GM18858 (cell line): ENCODE measurements around the gene ATP2A3.
"Not testable (repeated sequence)": the region's sequence is repeated elsewhere in the genome, so short reads cannot be mapped to it uniquely, and the experiment has no call there.

Experiments used
- ATAC-seq: cut with Tn5 transposase; IDR thresholded peaks from one replicate; pipeline ENCODE4 v1.9.1; 2021; ENCODE audit not compliant: unreplicated experiment

ATP2A3 gene

DNA sequence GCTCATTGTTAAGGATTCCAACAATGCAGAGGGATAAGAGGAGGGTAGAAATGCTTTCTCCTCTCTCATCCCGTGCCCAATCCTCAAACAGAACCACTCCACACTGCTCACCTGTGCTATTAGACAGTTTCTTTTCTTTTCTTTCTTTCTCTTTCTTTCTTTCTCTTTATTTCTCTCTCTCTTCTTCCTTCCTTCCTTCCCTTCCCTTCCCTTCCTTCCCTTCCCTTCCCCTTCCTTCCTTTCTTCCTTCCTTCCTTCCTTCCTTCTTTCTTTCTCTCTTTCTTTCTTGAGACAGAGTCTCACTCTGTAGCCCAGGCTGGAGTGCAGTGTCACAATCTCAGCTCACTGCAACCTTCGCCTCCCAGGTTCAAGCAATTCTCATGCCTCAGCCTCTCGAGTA lies 27.5 kb upstream of the ATP2A3 start:
- not testable (repeated sequence) for ATAC-seq

DNA sequence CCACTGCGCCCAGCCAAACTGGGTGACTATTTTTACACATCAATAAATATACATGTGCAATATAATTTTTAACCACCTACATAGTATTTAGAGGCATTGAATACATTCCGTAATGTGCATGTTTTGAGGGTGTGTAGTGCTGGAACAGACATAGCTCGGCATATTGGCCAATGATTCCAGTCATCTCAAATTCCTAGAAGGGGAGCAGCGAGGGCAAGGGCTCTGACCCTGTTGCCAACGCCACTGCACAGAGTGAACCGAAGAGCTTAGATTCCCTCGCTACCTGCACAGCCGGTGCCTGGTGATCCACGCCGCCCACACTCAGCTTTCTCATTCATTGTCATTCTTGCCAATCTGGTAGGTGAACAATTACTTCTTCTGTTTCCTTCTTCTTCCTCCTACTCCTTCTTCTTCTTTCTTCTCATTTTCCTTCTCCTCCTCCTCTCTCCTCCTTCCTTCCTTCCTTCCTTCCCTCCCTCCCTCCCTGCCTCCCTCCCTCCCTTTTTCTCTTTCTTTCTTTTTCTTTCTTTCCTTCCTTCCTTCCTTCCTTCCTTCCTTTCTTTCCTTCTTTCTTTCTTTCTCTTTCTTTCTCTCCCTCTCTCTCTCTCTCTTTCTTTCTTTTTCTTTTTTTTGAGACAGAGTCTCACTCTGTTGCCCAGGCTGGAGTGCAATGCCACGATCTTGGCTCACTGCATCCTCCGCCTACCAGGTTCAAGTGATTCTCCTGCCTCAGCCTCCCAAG lies 26.3 kb upstream of the ATP2A3 start:
- ATAC-seq, result no peak

DNA sequence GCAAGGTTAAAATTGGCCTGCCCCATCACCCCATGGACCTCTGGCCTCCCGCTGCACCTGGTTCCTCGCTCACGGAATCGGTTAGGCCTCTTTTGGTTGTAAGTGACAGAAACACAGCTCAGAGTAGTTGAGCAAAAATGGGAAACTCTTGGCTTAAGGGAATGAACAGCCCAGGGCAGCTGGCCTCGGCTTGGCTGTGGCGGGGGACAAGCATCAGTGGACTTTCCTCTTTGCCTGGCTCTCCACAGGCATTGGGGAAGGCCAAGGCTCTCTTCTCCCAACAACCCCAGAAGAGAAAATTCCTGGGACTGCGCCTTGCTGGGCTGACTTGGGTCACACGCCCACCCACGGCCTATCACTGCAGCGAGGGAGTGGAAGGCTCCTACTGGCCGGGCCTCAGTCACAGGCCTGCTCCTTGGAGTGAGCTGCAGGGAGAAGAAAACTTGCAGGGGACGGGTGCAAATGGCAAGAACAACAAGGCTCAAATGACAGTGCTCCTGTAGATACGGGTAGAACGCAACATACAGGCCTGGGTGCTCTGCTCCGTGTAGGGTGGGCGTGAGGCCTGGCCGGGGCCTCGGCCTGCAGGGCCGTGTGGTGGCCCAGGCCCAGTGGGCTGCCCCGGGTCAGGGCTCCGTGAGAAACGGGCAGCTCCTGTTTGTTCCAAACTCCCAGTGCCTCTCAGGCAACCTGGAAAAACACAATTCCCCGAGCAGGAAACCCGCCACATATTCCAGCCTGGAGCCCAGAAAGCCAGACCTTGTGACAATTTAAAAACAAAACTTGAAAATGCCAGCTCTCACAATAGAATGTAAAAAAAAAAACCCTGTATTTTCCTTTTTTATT lies 25.0 kb upstream of the ATP2A3 start:
- no peak for ATAC-seq

DNA sequence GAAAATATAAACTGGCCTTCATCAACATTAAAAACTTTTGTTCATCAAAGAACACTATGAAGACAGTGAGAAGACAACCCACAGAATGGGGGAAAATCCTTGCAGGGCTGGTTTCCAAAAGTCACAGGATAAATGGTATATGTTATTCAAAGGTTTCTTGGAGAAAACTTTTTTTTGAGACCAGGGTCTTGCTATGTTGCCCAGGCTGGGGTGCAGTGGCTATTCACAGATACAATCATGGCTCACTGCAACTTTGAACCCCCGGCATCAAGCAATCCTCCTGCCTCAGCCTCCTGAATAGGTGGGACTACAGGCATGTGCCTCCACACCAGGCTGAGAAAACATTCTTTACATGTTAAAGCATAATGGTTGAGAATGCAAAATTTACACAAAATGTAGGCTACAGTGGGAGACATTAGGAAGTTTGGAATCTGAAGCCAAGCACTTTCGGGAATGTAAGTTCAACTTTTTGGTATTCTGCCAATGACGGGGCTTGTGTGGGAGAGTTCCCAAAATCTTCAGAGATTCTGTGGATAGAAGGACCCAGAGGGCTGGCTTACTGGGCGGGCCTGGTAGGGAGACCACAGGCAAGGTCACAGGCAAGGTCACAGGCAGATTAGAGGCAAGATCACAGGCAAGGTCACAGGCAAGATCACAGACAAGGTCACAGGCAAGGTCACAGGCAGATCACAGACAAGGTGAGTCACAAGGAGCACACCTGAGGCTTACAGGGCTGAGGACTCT lies 24.2 kb upstream of the ATP2A3 start:
- ATAC-seq, result no peak

DNA sequence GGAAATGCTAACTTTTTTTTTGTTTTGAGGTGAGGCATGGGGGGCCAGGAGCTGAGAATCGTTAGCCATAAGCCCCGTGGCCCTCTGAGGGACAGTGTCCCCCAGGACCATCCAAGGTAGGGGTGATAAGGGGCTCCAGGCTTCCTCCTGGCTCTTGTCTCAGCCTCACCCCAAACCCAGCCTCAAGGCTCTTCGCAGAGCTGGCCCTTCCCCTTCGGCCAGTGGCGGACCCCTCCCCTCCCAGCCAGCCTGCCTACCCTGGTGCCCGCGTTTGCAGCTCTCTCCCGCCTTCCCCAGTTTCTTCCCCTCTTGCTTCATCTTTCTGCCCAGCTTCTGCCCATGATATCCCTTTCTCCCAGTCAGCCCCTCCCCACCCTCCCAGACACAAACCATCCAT lies 22.7 kb upstream of the ATP2A3 start:
- no peak for ATAC-seq

DNA sequence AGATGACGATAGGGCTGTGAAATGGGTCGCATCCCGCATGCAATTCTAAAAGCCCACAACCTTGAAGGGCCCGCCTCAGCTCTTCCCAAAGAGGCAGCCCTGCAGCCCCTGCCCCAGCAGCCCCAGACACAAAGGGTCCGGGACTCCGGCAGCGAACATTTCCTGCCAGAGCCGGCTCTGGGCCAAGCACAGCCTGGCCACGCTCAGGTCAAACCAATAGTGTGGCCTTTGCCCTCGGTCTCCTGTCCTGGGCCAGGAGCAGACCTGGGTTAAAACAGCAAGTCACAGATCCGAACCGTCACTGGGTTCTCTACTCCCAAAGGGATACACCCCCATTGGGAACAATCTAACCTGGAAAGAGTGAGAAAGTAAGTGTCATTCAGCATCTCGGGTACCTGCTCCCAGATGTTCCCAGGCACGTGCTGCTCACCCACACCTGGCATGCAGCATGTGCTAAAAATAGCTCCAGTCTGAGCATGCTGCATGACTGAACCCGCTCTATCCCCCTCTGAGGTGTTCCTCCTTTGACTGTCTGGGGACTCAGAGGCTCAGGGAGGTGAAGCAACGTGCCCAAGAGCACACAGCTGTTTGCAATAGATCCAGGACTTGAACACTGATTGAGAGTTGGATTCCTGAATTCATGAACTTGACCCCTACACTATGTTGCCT lies 22.2 kb upstream of the ATP2A3 start:
- ATAC-seq, result no peak

DNA sequence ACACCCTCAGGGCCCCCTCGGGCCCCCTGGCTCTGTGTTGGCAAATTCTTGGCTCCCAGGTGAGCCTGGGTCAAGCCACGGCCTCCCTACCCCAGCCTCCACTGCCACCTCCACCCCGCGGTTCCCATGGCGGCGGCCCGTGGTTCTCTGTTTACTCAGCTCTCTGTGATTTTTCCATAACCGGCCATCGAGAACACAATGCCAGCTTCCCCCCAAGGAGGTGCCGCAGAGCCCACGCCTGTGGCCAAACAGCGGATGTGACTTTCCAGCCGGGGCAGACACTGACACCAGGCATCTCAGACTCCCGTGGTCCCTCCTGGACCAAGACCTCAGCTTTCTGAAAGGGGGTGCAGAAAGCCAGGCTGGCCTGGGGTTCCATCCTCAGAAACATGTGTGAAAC lies 21.6 kb upstream of the ATP2A3 start:
- ATAC-seq, result no peak

DNA sequence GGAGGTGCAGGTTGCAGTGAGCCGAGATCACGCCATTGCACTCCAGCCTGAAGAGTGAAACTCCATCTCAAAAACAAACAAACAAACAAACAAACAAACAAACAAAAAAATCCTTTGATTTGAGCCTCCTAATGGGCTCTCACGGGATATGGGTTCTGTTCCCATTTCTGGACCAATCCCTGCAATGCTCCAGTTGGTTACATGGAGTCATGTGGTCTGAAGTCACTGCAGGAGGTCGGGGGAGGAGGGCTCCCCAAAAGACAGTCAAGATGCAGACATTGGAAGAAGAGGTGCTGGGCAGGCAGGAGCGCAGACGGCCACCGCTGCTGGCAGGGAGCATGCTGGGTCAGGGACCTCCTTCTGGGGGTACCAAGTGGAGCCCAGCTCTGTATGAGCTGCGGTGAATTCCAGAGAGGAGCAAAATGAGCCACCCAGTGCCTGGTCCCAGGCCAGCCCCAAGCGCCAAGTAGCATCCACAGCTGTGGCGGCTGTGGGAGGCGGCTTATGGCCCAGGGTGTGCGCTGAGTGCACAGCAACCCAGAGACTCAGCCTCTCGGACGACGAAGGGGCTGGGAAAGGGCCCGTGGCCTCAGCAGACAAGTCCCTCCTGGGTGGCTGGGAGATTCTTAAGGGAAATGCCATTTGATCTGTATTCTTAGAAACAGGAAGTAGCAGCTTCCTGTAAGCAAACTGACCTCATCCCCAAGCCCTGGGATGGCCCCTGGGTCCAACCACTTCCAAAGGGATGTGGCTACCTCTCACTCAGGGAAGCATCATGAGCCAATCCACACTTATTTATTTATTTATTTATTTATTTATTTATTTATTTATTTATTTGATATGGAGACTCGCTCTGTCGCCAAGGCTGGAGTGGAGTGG lies 19.6 kb upstream of the ATP2A3 start:
- ATAC-seq, result no peak

DNA sequence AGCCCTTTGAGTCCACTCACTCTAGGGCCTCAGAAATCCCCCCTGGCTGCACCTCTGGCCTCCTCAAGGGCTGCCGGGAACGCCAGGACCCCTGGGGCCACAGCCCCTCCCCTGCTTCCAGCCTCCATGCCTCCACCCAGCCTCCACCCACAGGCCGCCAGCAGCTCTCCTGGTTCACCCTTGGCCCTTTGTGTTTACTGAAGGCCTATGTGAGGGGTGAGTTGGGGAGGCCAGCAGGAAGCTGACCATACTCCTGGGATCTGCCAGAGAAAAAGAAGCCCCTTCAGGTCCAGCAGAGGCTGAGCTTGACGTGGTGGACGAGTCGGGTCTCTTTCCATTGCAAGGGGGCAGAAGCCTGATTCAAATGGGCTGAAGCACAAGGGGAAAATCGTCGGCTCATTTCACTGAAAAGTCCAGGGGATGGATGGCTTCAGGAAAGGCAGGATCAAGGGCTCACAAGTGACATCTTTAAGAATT lies 18.3 kb upstream of the ATP2A3 start:
- no peak for ATAC-seq

DNA sequence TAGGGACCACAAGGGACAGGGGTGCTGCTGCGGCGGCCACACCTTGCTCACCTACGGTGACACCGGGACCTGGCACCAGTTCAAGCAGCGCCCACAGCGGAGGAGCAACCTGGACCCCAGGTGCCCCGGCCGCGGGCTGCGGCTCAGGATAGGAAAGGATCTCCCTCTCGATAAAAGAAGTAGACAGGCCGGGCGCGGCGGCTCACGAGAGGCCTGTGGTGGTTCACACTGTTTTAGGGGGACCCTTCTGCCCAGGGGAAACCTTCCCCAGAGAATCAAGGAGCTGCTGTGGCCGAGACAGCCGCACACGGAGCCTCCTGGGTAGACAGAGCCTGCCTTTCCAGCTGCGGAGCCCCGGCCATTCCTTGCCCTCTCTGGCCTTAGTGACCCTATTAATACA lies 17.9 kb upstream of the ATP2A3 start:
- no peak for ATAC-seq

DNA sequence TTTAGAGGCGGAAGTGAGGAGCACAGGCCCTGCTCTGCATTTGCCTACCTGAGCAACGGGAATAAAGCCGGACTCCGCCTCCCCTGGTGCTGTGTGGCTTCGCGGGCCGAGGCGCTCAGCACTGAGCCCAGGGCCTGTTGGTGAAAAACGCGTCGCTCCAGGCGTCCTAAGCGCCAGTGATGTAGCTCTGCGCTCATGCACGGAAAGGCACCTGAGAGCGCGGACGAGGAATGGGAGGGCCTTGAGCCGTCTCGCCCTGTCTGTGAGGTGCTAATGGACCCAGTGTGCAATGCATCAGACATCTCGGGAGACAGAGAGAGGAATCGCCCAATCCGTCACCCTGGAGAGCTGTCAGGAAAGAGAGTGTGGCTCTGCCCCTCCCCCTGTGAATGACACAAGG lies 17.2 kb upstream of the ATP2A3 start:
- ATAC-seq, result no peak

DNA sequence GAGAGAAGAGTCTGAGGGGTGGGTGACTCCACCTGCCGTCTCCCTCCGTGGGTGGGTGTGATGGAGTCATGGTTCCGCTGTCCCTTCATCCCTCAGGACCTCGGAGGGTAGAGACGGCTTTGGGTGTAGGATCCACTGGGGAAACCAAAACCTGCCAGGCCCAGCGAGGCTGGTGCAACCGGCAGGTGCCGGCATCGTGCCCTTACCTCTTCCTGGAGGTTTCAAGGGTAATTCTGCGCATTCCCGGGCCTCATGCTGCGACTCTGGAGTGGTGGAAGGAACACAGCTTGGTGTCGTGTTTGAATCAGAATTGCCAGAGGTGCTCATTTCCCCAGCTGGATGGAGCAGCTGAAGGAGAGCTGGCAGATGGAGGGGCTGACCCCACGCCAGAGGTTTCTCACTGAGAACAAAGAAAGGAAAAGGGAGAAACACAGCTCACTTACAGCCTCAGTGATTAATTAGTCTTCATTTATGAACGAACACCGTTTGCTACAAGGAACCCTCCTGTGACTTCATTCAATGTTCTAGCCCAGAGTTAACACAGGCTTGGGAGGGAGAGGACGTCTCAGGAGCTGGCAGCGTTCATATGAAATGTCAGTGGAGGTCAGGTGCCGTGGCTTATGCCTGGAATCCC lies 16.3 kb upstream of the ATP2A3 start:
- no peak for ATAC-seq

DNA sequence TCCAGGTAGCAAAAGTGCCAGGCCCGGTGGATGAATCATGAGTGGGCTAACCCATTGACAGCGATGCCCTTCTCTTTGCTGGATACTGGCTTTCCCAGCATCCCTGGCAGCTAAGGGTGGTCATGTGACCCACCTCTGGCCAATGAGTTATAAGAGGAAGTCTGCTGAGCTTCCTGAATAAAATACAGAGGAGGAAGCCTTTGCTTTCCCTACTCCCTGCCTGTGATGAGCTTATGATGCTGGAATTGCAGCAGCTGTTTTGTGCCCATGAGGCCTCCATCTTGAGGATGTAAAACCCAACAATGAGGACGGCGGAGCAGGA lies 15.0 kb upstream of the ATP2A3 start:
- ATAC-seq, result no peak

DNA sequence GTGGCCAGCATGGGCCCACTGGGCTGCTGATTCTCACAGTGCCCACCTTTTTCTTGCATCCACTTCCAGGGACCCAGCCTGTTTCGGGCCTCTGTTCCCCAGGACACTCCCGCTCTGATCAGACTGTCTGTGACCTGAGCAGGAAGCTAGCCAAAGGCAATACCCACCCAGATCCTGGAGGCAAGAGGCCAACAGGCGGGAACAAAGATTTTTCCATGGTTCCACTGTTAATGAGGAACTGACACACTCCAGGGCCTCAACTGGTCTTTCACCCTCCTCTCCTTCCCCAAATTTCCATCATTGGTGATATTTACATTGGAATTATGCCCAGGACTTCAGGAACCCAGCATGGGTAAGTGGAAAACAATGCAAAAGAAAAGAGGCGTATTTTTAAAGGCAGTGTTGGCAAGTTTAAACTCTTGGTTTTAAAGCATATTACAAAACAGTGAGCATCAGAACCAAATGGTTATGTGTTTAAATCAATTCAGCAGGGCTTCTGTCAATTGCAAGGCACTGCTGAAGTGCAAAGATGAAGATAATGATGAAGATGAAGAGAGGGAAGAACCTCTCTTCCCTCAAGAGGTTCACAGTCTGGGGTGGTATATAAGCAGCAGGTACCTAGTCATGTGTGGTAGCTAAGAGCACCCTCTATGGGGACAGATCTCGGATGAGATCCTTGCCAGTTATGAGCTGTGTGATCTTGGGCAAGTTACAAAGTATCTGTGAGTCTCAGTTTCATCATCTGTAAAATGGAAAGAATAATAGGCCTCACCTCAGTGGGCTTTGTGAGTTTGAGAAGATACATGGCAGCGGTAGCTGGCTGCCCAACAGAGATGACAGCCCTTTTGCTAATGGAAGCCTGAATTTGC lies 14.4 kb upstream of the ATP2A3 start:
- ATAC-seq, result no peak

DNA sequence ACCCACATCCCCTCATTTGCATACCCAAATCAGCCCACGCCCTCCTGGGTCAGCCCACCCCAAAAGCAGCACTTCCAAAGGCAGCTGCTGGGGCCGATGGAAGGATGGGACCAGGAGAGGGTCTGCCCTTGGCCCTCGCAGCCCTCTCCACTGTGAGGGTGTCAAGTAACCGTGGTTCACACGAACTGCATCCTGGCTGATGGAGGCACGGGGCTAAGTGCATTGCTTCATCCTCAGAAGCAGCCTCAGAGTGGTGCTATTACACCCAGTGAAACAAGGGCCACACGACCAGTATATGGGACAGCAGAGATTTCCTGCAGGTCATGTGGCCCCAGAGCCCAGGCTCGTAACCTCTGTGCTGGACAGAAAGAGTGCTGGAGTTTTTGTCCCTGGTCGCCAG lies 13.2 kb upstream of the ATP2A3 start:
- no peak for ATAC-seq

DNA sequence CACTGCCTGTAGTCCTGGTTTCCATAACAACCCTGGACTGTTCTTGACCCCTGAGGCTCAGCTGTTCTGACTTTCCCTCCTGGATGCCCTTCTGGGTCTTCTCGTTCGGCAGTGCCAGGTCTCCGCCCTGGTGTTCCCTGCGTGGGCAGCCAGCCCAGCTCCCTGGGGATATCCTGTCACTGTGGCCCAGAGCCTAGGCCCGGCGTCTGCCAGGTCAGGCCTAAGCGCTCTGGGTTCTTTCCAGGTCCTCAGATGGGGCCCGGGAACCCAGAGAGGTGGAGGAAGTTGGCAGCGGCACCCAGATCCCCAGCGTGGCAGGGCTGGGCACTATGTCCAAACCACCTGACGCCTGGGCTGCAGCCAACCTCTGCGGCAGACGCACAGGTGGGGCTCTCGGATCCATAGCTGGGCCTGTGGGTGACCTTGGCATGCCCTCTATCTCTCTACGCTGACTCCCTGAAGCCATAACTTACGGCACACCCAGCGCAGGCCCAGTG lies 12.5 kb upstream of the ATP2A3 start:
- no peak for ATAC-seq

DNA sequence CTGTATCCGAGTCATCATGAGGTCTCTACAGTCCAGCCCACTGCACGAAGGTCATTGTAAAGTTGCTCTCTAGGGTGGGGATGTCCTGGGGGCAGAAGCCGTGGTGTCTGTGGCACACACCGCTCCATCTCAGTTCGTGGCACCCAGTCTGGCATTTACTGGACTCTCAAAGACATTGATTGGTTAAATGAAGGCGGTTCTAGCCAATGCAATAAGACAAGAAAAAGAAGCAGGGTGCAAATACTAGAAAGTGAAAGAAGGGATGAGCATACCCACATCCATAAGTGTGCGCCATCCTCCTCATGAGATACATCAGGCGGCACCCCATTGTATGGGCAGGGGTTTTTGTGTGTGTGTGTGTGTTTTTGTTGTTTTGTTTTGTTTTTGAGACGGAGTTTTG lies 10.7 kb upstream of the ATP2A3 start:
- no peak for ATAC-seq

DNA sequence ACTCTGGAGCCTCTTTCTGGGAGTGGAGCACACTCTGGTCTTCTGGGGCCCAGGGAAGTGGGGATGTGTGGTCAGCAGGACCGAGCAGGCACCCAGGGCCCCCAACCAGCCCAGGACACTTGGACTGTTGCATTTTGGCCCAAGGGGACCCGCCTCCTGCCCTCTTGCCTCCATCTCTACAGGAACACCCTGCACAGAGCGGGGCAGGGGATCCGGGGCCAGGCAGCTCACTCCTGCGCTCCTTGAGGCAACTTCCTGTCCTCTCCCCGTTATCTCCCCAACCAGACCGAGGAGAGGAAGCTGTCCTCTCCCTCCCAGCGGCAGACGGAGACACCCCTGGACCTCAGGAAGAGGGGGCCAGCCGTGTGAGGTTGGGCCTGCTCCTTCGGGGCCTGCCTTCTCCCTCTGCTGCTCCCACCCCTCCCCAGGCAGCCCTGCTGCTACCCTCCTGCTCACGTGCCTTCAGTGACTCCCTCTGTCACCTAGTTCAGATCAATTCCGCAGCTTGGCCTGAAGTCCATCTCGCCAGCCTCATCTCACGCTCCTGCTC lies 10.0 kb upstream of the ATP2A3 start:
- no peak for ATAC-seq
